PC-3 (cell line): ENCODE measurements around the gene ASF1B.

ENCODE experiments used
- EZH2 ChIP-seq: fragments of 300-600 bp; sonication (generic); IDR thresholded peaks from one replicate; pipeline ENCODE4 v1.6.1; 2017; ENCODE audit warnings: antibody characterized with exemption, mild to moderate bottlenecking, low read length; ENCODE audit not compliant: unreplicated experiment
- TF ChIP-seq, protein P1 (sequence below): fragments of 300-600 bp; sonication (generic); conservative IDR thresholded peaks from 2 replicates; pipeline ENCODE4 v1.5.1; 2017; ENCODE audit warnings: antibody characterized with exemption, low read depth, mild to moderate bottlenecking, low read length

DNA sequence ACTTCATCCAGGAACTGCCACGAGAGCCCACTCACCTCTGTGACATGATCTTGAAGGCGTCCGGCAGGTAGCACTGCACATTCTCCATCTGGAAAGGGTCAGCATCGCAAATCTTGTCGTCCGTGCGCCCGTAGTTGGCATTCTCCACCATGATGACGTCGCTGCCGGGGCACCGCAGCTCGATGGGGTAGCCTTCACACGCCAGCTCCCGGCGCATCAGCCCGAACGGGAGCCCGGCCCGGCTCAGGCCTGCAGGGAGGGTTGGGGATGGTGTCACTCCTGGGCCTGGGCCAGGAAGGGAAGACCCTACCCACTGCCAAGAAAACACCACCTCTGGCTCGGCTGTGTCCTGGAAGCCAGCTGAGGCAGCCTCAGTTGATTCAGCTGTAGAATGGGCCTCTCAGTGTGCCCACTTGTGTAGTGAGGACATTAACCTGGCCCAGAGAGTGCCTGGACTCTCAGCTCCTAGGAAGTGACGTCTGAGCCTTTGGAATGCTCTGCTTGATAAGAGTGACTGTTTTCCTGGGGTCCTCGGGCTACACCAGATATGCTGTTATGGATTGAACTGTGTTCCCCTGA is 41.2 kb upstream of the ASF1B start:
- TF ChIP-seq, protein P1, sequence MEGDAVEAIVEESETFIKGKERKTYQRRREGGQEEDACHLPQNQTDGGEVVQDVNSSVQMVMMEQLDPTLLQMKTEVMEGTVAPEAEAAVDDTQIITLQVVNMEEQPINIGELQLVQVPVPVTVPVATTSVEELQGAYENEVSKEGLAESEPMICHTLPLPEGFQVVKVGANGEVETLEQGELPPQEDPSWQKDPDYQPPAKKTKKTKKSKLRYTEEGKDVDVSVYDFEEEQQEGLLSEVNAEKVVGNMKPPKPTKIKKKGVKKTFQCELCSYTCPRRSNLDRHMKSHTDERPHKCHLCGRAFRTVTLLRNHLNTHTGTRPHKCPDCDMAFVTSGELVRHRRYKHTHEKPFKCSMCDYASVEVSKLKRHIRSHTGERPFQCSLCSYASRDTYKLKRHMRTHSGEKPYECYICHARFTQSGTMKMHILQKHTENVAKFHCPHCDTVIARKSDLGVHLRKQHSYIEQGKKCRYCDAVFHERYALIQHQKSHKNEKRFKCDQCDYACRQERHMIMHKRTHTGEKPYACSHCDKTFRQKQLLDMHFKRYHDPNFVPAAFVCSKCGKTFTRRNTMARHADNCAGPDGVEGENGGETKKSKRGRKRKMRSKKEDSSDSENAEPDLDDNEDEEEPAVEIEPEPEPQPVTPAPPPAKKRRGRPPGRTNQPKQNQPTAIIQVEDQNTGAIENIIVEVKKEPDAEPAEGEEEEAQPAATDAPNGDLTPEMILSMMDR, result no peak
- no peak for TF ChIP-seq EZH2
